ENCODE results near the gene OLIG3.

DNA sequence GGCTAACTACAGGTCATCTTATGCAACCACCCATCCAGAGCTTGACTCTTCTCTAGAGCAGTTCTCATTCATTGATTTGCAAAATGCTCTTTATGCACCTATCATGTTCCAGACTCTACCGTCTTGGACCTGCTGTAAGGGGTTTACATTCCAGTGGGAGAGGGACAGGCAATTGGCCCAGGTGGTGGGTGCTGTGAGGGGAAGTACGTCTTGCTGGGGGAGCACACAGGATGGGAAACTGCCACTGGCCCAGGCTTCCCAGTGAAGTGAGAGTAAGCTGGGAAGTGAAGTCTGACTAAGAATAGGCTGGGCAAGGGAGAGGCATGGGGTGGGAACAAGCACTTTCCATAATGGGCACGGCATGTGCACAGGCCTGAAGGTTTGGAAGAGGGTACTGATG lies 13.8 kb downstream of the OLIG3 start:
- TF ChIP-seq, protein P1, sequence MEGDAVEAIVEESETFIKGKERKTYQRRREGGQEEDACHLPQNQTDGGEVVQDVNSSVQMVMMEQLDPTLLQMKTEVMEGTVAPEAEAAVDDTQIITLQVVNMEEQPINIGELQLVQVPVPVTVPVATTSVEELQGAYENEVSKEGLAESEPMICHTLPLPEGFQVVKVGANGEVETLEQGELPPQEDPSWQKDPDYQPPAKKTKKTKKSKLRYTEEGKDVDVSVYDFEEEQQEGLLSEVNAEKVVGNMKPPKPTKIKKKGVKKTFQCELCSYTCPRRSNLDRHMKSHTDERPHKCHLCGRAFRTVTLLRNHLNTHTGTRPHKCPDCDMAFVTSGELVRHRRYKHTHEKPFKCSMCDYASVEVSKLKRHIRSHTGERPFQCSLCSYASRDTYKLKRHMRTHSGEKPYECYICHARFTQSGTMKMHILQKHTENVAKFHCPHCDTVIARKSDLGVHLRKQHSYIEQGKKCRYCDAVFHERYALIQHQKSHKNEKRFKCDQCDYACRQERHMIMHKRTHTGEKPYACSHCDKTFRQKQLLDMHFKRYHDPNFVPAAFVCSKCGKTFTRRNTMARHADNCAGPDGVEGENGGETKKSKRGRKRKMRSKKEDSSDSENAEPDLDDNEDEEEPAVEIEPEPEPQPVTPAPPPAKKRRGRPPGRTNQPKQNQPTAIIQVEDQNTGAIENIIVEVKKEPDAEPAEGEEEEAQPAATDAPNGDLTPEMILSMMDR (IDR thresholded peaks at IDR 0.05), result no peak
- TF ChIP-seq POLR2A (IDR thresholded peaks at IDR 0.05) (no peak), EP300 (IDR thresholded peaks at IDR 0.05; ENCODE audit: low read depth) (no peak)
